IPS-15b (cell line): ENCODE results near the gene PRKAR1B.

Experiments used
- H3K27me3 ChIP-seq: one replicate; pipeline ENCODE4 v1.6.1; 2013; ENCODE audit warnings: low read length; ENCODE audit not compliant: control insufficient read depth, insufficient read depth
- H3K36me3 ChIP-seq: one replicate; pipeline ENCODE4 v1.6.1; 2013; ENCODE audit warnings: low read length; ENCODE audit not compliant: control insufficient read depth, insufficient read depth
- H3K4me1 ChIP-seq: one replicate; pipeline ENCODE4 v1.6.1; 2013; ENCODE audit warnings: mild to moderate bottlenecking, low read length; ENCODE audit not compliant: control insufficient read depth, insufficient read depth
- H3K4me3 ChIP-seq: one replicate; pipeline ENCODE4 v1.5.1; 2013; ENCODE audit warnings: low read depth, low read length
- H3K9ac ChIP-seq: one replicate; pipeline ENCODE4 v1.6.1; 2013; ENCODE audit warnings: low read depth, mild to moderate bottlenecking, low read length
- H3K9me3 ChIP-seq: one replicate; pipeline ENCODE4 v1.6.1; 2013; ENCODE audit warnings: mild to moderate bottlenecking, low read length; ENCODE audit not compliant: control insufficient read depth, insufficient read depth

The PRKAR1B gene

GRCh38 chr7:627661-628401, 99.2 kb downstream of the PRKAR1B start:
- Histone ChIP-seq H3K9ac (no peak overlapping the region), H3K9me3 (peaks cover 4% of the 10 kb centered on the region), H3K4me3 (no peak overlapping the region), H3K4me1 (no peaks in the 10 kb centered on the region), H3K36me3 (peaks cover 8% of the 10 kb centered on the region), H3K27me3 (no peaks in the 10 kb centered on the region)

- Histone ChIP-seq H3K4me3 (no peak overlapping the region), H3K27me3 (no peaks in the 10 kb centered on the region), H3K9ac (no peak overlapping the region), H3K9me3 (peaks cover 11% of the 10 kb centered on the region), H3K36me3 (no peaks in the 10 kb centered on the region), H3K4me1 (no peaks in the 10 kb centered on the region)
Observed at GRCh38 chr7:625376-625971, 101.6 kb downstream of the PRKAR1B start.

- H3K36me3 ChIP-seq: peaks cover 4% of the 10 kb centered on the region
- H3K27me3 ChIP-seq: no peaks in the 10 kb centered on the region
- no peak overlapping the region for H3K4me3 ChIP-seq
- peaks cover 11% of the 10 kb centered on the region for H3K9me3 ChIP-seq
- no peak overlapping the region for H3K9ac ChIP-seq
- no peaks in the 10 kb centered on the region for H3K4me1 ChIP-seq
Observed at GRCh38 chr7:623464-623863, 103.6 kb downstream of the PRKAR1B start.

GRCh38 chr7:621572-622285, 105.4 kb downstream of the PRKAR1B start:
- peaks cover 11% of the 10 kb centered on the region for H3K9me3 ChIP-seq
- H3K27me3 ChIP-seq: no peaks in the 10 kb centered on the region
- peaks cover 4% of the 10 kb centered on the region for H3K36me3 ChIP-seq
- no peak overlapping the region for H3K4me3 ChIP-seq
- H3K9ac ChIP-seq: no peak overlapping the region
- no peaks in the 10 kb centered on the region for H3K4me1 ChIP-seq

GRCh38 chr7:620885-621284, 106.2 kb downstream of the PRKAR1B start:
- Histone ChIP-seq H3K4me3 (no peak overlapping the region), H3K4me1 (no peaks in the 10 kb centered on the region)

GRCh38 chr7:620056-620455, 107.0 kb downstream of the PRKAR1B start:
- Histone ChIP-seq H3K4me1 (no peaks in the 10 kb centered on the region), H3K27me3 (no peaks in the 10 kb centered on the region), H3K9me3 (peaks cover 7% of the 10 kb centered on the region), H3K36me3 (peaks cover 4% of the 10 kb centered on the region), H3K4me3 (no peak overlapping the region), H3K9ac (no peak overlapping the region)

More at GRCh38 chr7:620885-621284, 106.2 kb downstream of the PRKAR1B start:
- Histone ChIP-seq H3K36me3 (peaks cover 4% of the 10 kb centered on the region), H3K9me3 (peaks cover 7% of the 10 kb centered on the region), H3K9ac (no peak overlapping the region), H3K27me3 (no peaks in the 10 kb centered on the region)

GRCh38 chr7:619368-619840, 107.7 kb downstream of the PRKAR1B start:
- no peak overlapping the region for H3K4me3 ChIP-seq
- H3K36me3 ChIP-seq: peaks cover 4% of the 10 kb centered on the region
- H3K27me3 ChIP-seq: no peaks in the 10 kb centered on the region
- H3K4me1 ChIP-seq: no peaks in the 10 kb centered on the region
- no peak overlapping the region for H3K9ac ChIP-seq
- H3K9me3 ChIP-seq: peaks cover 7% of the 10 kb centered on the region

- no peaks in the 10 kb centered on the region for H3K4me1 ChIP-seq
- peaks cover 4% of the 10 kb centered on the region for H3K36me3 ChIP-seq
- no peaks in the 10 kb centered on the region for H3K27me3 ChIP-seq
- no peak overlapping the region for H3K9ac ChIP-seq
- H3K9me3 ChIP-seq: peaks cover 7% of the 10 kb centered on the region
- no peak overlapping the region for H3K4me3 ChIP-seq
Observed at GRCh38 chr7:618539-619367, 108.3 kb downstream of the PRKAR1B start.

- Histone ChIP-seq H3K4me3 (no peak overlapping the region), H3K9ac (no peak overlapping the region), H3K9me3 (peaks cover 7% of the 10 kb centered on the region), H3K36me3 (peaks cover 7% of the 10 kb centered on the region), H3K4me1 (no peaks in the 10 kb centered on the region), H3K27me3 (no peaks in the 10 kb centered on the region)
Observed at GRCh38 chr7:617614-618538, 109.2 kb downstream of the PRKAR1B start.

- Histone ChIP-seq H3K9me3 (no peaks in the 10 kb centered on the region), H3K36me3 (peaks cover 3% of the 10 kb centered on the region), H3K4me3 (no peak overlapping the region), H3K4me1 (peaks cover 2% of the 10 kb centered on the region), H3K27me3 (no peaks in the 10 kb centered on the region), H3K9ac (no peak overlapping the region)
Observed at GRCh38 chr7:613442-614140, 113.5 kb downstream of the PRKAR1B start.
